Fibroblast of the aortic adventitia (primary cell): Measurements from ENCODE around the gene NME2. TPM values are rescaled to one million over a fixed set of nuclear protein-coding genes. Genes with fewer than 3 reads are reported as not detected.

ENCODE experiments used
- DNase-seq: peaks from one replicate; pipeline ENCODE4 v3.0.0-alpha.2; 2010; ENCODE audit warnings: low read depth
- H3K4me3 ChIP-seq: 2 replicates; pipeline ENCODE4 v1.5.1; 2011; ENCODE audit warnings: low read depth, mild to moderate bottlenecking, control low read depth, low read length, moderate library complexity
- total RNA-seq: library from RNA; depleted of rRNA; stranded (reverse); fragments of >200 nt; gene quantifications from 2 replicates; pipeline ENCODE4 v1.2.3, GENCODE V29; 2012; ENCODE audit warnings: low replicate concordance
- TF ChIP-seq, protein P1 (sequence below): IDR thresholded peaks from 2 replicates; pipeline ENCODE4 v1.5.1; 2011; ENCODE audit warnings: mild to moderate bottlenecking, low read length, control low read depth, inconsistent platforms; ENCODE audit not compliant: insufficient read depth

The NME2 gene
- total RNA-seq, 1 donor = 622 TPM

- TF ChIP-seq, protein P1, sequence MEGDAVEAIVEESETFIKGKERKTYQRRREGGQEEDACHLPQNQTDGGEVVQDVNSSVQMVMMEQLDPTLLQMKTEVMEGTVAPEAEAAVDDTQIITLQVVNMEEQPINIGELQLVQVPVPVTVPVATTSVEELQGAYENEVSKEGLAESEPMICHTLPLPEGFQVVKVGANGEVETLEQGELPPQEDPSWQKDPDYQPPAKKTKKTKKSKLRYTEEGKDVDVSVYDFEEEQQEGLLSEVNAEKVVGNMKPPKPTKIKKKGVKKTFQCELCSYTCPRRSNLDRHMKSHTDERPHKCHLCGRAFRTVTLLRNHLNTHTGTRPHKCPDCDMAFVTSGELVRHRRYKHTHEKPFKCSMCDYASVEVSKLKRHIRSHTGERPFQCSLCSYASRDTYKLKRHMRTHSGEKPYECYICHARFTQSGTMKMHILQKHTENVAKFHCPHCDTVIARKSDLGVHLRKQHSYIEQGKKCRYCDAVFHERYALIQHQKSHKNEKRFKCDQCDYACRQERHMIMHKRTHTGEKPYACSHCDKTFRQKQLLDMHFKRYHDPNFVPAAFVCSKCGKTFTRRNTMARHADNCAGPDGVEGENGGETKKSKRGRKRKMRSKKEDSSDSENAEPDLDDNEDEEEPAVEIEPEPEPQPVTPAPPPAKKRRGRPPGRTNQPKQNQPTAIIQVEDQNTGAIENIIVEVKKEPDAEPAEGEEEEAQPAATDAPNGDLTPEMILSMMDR = no peak
- DNase-seq = no peak
- no peak overlapping the region for H3K4me3 ChIP-seq
Measured at GRCh38 chr17:51142597-51142996, 23.6 kb upstream of the NME2 start.

- no peak for DNase-seq
- H3K4me3 ChIP-seq = no peak overlapping the region
- TF ChIP-seq, protein P1 = no peak
Measured at GRCh38 chr17:51144266-51145022, 21.8 kb upstream of the NME2 start.

- DNase-seq = peak; percentile 42
- H3K4me3 ChIP-seq = no peak overlapping the region
- TF ChIP-seq, protein P1 = no peak
Measured at GRCh38 chr17:51147650-51148049, 18.6 kb upstream of the NME2 start.

- no peak for DNase-seq
- H3K4me3 ChIP-seq = no peak overlapping the region
- TF ChIP-seq, protein P1 = no peak
Measured at GRCh38 chr17:51149163-51149562, 17.0 kb upstream of the NME2 start.

DNA sequence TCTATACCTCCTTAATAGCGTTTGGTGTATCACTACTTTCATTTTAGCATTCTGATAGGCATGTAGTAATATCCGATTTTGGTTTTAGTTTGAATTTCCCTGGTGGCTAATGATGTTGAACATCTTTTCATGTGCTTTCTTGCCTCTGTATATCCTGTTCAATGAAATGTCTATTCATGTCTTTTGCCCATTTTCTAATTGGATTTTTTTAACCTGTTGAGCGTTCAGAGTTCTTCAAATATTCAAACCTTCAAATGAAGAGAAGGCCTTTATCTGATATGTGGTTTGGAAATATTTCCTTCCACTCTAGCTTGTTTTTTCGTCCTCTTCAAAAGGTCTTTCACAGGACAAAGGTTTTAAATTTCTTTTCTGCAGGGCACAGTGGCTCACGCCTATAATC lies 15.3 kb upstream of the NME2 start:
- DNase-seq = no peak

GRCh38 chr17:51152766-51153209 lies 13.4 kb upstream of the NME2 start:
- TF ChIP-seq, protein P1 = no peak

More for the DNA sequence above, 15.3 kb upstream of the NME2 start:
- TF ChIP-seq, protein P1 = no peak
- H3K4me3 ChIP-seq = no peak overlapping the region

More at GRCh38 chr17:51152766-51153209, 13.4 kb upstream of the NME2 start:
- DNase-seq = no peak
- H3K4me3 ChIP-seq = peak overlapping the region; percentile 60
